Vagina (tissue), 2 donors: Measurements from ENCODE around the gene TMBIM4.

Experiments
- POLR2A ChIP-seq, 2 donors: fragments of 450-650 bp; IDR thresholded peaks; one replicate each; pipeline ENCODE4 v1.6.1; 2017; ENCODE audit warnings: antibody characterized with exemption in 2 of 2, mild to moderate bottlenecking in 2 of 2, moderate library complexity in 2 of 2
- TF ChIP-seq, protein P1 (sequence below), 3 experiments: fragments of 450-650 bp in 2 of 3; fragments of 200-600 bp in 1 of 3; sonication (generic) in 1 of 3; IDR thresholded peaks; one replicate each; pipeline ENCODE4 v1.5.1; 2017 to 2019; ENCODE audit warnings: antibody characterized with exemption in 3 of 3, mild to moderate bottlenecking in 2 of 3, moderate library complexity in 2 of 3

GRCh38 chr12:66189486-66189843 lies 19.7 kb upstream of the TMBIM4 start:
- TF ChIP-seq, protein P1, sequence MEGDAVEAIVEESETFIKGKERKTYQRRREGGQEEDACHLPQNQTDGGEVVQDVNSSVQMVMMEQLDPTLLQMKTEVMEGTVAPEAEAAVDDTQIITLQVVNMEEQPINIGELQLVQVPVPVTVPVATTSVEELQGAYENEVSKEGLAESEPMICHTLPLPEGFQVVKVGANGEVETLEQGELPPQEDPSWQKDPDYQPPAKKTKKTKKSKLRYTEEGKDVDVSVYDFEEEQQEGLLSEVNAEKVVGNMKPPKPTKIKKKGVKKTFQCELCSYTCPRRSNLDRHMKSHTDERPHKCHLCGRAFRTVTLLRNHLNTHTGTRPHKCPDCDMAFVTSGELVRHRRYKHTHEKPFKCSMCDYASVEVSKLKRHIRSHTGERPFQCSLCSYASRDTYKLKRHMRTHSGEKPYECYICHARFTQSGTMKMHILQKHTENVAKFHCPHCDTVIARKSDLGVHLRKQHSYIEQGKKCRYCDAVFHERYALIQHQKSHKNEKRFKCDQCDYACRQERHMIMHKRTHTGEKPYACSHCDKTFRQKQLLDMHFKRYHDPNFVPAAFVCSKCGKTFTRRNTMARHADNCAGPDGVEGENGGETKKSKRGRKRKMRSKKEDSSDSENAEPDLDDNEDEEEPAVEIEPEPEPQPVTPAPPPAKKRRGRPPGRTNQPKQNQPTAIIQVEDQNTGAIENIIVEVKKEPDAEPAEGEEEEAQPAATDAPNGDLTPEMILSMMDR (IDR thresholded peaks at IDR 0.05): no peak
- no peak for TF ChIP-seq POLR2A (IDR thresholded peaks at IDR 0.05)
